HG03565 (cell line): ENCODE results near the gene ITGA11.
A peak's percentile ranks its signal among the peaks of the same experiment; 100 is the strongest.

Source experiments
- ATAC-seq: cut with Tn5 transposase; IDR thresholded peaks from one replicate; pipeline ENCODE4 v1.9.1; 2021; ENCODE audit warnings: mild to moderate bottlenecking, moderate library complexity; ENCODE audit not compliant: unreplicated experiment

The ITGA11 gene

GRCh38 chr15:68298336-68298735 lies 133.6 kb downstream of the ITGA11 start:
- ATAC-seq, result no peak

DNA sequence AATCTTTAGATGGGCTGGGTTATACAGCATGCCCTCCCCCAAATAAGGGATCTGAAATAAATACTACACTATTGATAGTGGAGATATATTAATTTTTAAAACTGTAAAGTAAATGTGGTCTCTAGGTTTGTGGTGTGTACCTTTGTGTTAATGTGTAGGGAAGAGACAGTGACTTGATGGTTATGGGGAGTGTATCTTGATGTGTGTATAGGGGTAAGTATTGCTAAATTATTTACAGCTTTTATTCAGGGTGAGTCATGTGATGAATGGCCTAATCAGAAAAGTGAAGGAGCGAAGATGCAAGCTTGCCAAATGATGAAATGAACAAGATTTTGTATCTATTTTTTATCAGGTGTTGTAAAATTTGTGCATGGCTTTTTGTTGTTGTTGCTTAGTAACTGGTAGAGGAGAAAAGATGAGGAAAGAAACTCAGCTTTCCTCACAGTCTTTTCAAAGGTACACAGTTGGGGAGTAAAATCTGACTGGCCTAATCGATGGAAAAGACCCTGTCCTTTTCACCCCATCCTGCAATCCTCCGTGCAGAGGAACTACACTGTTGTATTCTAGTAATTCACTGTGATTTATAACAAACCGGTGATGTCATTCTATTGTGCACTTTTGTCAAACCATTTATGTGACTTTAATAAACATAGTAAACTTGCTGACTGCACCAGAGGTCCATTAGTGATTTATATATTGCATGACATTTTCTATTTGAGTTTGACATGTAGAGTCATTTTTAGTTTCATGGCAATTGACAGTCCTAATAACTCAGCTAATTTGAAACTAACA lies 136.8 kb downstream of the ITGA11 start:
- ATAC-seq, result no peak

DNA sequence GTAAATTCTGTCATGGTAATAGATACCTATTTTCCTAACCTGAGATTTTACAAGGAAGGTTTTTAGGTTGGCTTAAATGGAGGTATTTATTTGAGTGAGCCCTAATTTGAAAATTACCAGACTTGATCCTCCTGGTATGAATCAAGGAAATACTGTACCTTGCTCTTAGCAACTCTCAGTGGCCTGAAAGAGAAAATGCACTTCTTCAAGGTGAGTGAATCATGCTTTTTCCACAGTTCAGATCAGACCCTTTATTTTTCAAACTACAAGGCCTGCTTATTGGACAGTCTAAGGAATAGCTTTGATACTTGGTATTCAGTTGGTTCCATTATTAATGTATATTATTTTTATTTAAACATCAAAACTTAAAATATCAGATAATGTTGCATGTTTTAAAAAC lies 139.0 kb downstream of the ITGA11 start:
- no peak for ATAC-seq

DNA sequence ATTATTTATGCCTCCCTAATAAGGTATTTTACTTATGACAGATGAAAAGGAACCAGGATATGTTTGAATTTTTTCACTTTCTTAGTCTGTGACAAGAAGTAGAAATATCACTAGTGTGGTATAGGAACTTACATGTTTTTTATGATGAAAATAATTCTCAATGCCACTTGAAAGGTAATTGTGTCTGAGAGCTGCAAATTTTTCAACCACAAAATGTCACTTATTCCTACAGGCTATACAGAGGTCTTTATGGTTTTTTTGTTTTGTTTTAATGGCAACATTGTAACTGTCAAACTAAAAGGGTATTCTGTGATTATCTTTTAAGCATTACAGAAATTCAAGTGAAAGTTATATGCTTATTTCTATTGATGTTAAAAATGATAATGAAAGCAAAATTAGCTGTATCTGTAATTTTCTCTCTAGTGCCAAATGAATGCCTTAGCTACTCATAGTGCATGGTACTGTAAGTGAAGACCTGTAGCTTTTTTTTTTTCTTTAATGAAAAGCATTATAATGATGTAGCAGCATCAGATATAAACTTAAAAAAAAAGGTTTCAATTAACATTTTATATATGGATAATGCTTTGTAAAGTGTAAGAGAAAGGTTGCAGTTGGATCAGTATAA lies 139.7 kb downstream of the ITGA11 start:
- no peak for ATAC-seq

GRCh38 chr15:68290715-68291114 lies 141.2 kb downstream of the ITGA11 start:
- ATAC-seq, result no peak

GRCh38 chr15:68289621-68290352 lies 142.2 kb downstream of the ITGA11 start:
- ATAC-seq, result no peak

DNA sequence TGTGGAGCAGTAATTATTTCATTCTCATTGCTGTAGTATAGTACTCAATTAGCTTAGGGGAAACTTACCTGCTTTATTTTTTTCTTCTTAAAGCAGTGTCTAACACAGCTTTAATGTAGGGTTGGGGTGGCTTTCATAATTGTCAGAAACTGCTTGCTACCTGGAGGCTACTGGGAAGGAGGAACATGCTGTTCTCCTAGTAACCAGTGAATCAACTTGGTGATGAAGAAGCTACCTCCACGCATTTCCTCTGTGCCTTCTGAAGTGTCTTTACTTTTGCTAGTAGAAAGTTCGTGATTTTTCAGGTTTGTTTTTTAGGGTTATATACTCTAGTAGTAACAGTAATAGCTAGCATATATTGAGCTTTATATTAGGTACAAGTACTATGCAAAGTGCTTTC lies 142.9 kb downstream of the ITGA11 start:
- no peak for ATAC-seq

- ATAC-seq, result no peak
These were observed 145.7 kb downstream of the ITGA11 start for GRCh38 chr15:68286256-68286655.

GRCh38 chr15:68285259-68285980 lies 146.5 kb downstream of the ITGA11 start:
- ATAC-seq, result no peak

DNA sequence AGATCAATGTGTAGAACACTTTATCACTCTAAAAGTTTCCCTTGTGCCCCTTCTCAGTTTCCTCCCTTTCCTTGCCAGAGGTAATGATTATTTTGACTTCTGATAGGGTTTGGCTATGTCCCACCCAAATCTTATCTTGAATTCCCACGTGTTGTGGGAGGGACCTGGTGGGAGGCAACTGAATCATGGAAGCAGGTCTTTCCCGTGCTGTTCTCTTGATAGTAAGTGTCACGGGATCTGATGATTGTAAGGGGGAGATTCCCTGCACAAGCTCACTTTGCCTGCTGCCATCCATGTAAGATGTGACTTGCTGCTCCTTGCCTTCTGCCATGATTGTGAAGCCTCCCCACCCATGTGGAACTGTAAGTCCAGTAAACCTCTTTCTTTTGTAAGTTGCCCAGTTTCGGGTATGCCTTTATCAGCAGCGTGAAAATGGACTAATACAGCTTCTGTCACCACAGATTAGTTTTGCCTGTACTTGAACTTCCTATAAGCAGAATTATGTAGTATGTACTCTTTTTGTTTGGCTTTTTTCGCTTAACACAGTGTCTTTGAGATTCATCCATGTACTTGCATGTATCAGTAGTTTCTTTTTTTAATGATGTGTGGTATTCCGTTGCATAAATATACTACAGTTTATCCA lies 147.2 kb downstream of the ITGA11 start:
- no peak for ATAC-seq

DNA sequence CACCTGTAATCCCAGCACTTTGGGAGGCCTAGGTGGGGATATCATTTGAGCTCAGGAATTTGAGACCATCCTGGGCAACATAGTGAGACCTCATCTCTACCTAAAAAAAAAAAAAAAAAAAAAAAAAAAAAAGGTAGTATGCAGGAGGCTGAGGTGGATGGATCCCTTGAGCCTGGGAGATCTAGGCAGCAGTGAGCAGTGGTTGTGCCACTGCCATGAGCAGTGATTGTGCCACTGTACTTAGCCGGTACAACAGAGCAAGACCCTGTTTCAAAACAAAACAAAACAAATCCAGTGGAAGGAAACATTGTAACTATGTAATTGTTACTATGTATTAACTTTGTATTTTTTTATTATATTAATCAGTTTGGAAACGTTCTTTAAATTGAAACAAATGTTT lies 148.6 kb downstream of the ITGA11 start:
- no peak for ATAC-seq

GRCh38 chr15:68281008-68281407 lies 151.0 kb downstream of the ITGA11 start:
- ATAC-seq, result no peak

- no peak for ATAC-seq
These were observed 151.9 kb downstream of the ITGA11 start for GRCh38 chr15:68279779-68280753.

GRCh38 chr15:68278595-68279405 lies 153.2 kb downstream of the ITGA11 start:
- no peak for ATAC-seq

GRCh38 chr15:68278345-68278594 lies 153.7 kb downstream of the ITGA11 start:
- ATAC-seq, result peak; percentile 39

DNA sequence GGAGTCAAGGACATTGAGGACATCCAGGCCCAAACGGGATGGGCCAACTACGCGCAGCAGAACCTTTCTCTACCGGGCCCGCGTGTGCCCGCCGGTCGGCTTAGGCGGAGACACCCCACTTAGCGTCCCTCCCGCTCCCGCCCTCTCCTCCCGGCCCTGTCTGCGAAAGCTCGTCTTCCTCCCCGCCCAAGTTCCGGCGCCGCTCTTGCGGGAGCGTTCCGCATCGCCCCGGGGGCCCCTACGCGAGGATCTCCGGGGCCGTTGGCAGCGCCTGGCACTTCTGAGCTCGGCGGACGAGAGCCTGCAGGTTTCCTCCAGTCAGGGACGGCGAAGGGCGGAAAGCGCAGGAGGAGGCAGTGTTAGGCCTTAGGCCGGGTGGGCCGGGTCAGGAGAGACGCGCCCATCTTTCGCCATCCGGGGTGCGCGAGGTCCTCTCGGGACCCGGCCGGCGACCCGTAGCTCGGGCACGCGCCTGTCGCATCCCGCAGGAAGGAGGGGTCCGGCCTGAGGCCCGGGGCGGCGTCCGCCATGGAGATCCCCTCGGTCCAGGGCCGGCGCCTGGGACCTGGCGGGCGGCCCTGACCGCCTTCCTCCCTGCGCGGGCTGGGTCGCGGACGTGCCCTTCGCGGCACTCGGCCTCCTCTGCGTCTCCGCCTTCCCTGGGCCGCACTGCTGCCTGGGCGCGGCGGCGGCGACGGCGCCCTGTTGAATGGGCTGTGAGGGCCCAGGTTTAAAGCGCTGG lies 154.2 kb downstream of the ITGA11 start, which contains the start of gene FEM1B:
TSS of gene FEM1B (plus strand) at position 143 of the 742 bp plus-strand sequence. CDS start 673 bp downstream, outside the sequence.
- peak; percentile 52 for ATAC-seq

DNA sequence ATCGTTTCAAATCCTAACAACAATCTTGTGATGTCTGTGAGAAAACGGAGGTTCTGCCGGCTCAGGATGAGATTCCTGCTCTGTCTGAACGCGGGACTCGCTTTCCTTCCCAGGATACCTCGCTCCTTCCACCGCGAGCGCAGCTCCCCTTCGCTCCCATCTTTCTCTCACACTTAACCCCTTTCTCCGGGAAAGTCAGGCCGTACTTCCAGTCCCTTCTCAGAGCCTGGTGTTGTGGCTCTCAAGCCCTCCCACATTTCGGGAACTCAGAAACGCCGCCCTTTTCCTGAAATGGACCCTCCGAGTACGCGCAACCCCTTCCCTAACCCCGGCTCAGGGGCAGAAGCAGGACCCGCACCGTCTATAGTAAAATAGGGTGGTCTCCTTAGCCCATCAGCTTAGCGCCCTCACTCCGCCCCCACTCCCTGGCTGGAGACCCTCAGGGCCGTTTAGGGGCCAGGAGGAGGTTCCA lies 154.8 kb downstream of the ITGA11 start:
- no peak for ATAC-seq

- ATAC-seq, result no peak
These were observed 155.3 kb downstream of the ITGA11 start for GRCh38 chr15:68276668-68277067.
